Right cardiac atrium (tissue), 5 donors: ENCODE measurements around the gene RASGRP2. TPM values are rescaled to one million over a fixed set of nuclear protein-coding genes. Genes with fewer than 3 reads are reported as not detected.
A peak's percentile ranks its signal among the peaks of the same experiment; 100 is the strongest.

Source experiments
- ATAC-seq, 2 donors: fragments of 200-7000 bp; cut with Tn5 transposase; one replicate each; pipeline versions ENCODE4 v1.8.0 to v1.9.1; 2020; ENCODE audit warnings: moderate library complexity in 2 of 2, mild to moderate bottlenecking in 1 of 2
- DNase-seq, 3 donors: peaks; one replicate each; pipeline ENCODE4 v3.0.0-alpha.2; 2020
- H3K27ac ChIP-seq: one replicate; pipeline ENCODE4 v1.5.1; 2013; ENCODE audit warnings: mild to moderate bottlenecking, low read length, control low read depth, moderate library complexity
- H3K27me3 ChIP-seq: one replicate; pipeline ENCODE4 v1.6.1; 2013; ENCODE audit not compliant: control insufficient read depth, insufficient read depth
- H3K4me1 ChIP-seq: one replicate; pipeline ENCODE4 v1.6.1; 2013; ENCODE audit warnings: low read length; ENCODE audit not compliant: control insufficient read depth, insufficient read depth
- H3K4me3 ChIP-seq: one replicate; pipeline ENCODE4 v1.5.1; 2013; ENCODE audit warnings: low read length, control low read depth
- H3K9me3 ChIP-seq: one replicate; pipeline ENCODE4 v1.6.1; 2013; ENCODE audit warnings: low read length; ENCODE audit not compliant: control insufficient read depth
- WGBS: extraction: QIAGEN DNeasy Blood & Tissue Kit; methylation state at CpG from one replicate; pipeline ENCODE4 v1.1.7; 2013; 5-methylcytosine and 5-hydroxymethylcytosine counted together
- intact Hi-C, 4 donors: fragments of 100-400 bp; cut with DNase I; formaldehyde crosslinking; loops; one replicate each; pipeline versions ENCODE4 v1.11.0 to v1.14.0; 2022 to 2023
- polyA plus RNA-seq: library from polyadenylated mRNA; stranded (reverse); fragments of 200-250 nt; gene quantifications from one replicate; pipeline ENCODE4 v1.2.3, GENCODE V29; 2013
- total RNA-seq, 4 donors: library from RNA; stranded (reverse); fragmentation: NEBNext Ultra II Directional; extraction: Animal tissue kit (Norgen Biotek cat#: 25700); gene quantifications; one replicate each; pipeline ENCODE4 v1.2.1, GENCODE V29; 2021
- donor health status: healthy with polysubstance abuse.
- donor health status: DM: no; HTN: yes; CAD: no.
- donor health status: DM: no; HTN: no; CAD: no.
- donor health status: DM: no; HTN: yes; CAD: no; lungs with severe emphysema.
- donor health status: DM: yes; HTN: yes; CAD: no.

RASGRP2 gene
- total and polyA plus RNA-seq, 5 donors: 25.5 to 69.6 (median 35.2) TPM

DNA sequence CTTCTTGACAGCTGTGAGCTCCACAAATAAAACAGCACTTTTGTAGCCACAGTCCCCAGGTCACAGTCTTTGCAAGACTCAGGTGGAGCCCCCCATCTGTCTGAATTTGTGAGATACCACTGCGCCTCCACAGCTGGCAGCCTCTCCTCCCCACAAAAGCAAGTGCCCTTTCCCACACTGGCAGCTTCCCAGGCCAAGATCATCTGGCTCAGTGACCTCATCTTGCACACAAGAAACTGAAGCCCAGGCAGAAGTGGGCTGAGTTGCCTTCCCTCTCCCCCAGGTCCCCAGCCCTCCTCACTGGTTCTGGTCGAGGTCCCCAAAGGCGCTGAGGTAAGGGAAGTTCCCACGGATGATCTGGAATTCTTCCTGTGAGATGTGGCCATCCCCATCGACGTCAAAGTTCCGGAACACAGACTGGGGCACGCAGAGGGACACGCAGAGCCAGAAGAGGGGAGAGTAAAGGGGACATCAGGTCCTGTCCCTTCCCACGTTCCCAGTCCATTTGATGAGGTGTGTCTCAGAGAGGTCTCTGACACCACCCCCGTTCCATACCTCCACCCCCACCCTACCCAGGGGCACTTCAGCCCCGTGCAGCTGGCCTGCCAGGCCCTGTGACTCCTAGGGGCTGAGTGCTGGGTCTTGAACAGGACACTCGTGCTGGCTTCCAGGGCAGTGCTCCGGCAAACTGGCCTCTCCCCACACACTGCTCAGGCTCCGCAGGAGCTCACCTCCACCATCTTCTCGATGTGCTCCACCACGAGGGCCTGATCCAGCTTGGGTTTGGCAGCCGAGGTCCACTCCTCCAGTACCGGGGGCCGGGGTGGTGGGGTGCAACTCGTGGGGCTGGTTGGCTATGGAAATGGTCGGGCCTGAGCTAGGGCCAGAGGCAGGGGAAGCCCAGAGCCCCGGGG lies 8.9 kb downstream of the RASGRP2 start:
- ATAC-seq (peak in 1 of 2 donors; percentile 22), DNase-seq (peak in 2 of 3 donors; percentile 23 to 28)
- intact Hi-C loops: no loop called here
- no peak overlapping the region for H3K4me3 ChIP-seq
- WGBS: 77% methylated on average over 23 of the region's 23 CpGs
- no peaks in the 10 kb centered on the region for H3K4me1 ChIP-seq
- no peak overlapping the region for H3K27ac ChIP-seq
- no peaks in the 10 kb centered on the region for H3K27me3 ChIP-seq
- H3K9me3 ChIP-seq: no peaks in the 10 kb centered on the region

DNA sequence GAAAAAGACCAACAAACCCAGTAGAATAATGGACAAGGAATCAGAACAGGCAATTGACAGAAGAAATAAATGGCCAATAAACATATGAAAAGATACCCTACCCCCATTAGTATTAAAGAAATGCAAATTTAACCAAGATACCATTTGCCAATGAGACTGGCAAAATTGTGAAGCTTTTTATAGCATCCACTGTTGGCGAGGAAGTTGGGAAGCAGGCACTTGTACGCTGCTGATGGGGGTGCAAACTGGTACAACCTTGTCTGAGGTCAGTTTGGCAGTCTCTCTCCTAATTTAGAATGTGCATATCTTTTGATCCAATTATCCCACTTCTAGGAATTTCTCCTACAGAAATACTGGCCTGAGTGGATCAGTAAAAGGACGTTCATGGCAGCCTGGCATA lies 12.3 kb downstream of the RASGRP2 start:
- intact Hi-C loops: no loop called here
- ATAC-seq (no peak), DNase-seq (peak in 1 of 3 donors; percentile 4)
- WGBS: 80% methylated on average over 3 of the region's 3 CpGs
- H3K27me3 ChIP-seq: no peaks in the 10 kb centered on the region
- no peak overlapping the region for H3K4me3 ChIP-seq
- no peaks in the 10 kb centered on the region for H3K9me3 ChIP-seq
- H3K4me1 ChIP-seq: no peaks in the 10 kb centered on the region
- H3K27ac ChIP-seq: no peak overlapping the region

DNA sequence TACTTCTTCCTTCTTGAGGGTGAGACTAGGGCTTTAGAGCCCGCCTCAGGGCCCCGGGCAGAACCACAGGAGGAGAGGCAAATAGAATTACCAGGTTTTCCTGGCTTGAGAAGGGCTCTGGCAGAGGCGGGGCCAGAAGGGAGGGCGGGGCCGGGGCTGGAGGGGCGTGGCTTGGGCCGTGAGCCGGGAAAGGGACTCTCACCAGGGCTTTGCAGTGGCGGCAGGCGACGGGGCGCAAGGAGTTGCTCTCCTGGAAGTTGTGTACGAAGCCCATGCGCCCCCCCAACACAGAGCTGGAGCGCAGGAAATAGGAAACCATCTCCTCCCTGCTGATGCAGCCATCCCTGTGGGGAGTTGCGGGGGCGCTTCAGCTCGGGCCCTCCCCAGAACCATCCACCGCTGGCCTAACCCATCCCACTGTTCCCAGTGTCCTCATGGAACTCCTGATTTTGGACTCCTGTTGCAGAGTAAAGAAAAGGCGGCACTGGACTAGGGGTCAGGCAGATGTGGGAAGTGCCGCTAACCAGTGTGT lies 14.0 kb downstream of the RASGRP2 start:
- no peaks in the 10 kb centered on the region for H3K4me1 ChIP-seq
- peak; percentile 71 to 79 for ATAC-seq
- DNase-seq: peak in 2 of 3 donors; percentile 72 to 76
- 34% methylated on average over 21 of the region's 21 CpGs for WGBS
- H3K27ac ChIP-seq: no peak overlapping the region
- H3K9me3 ChIP-seq: no peaks in the 10 kb centered on the region
- no peak overlapping the region for H3K4me3 ChIP-seq
- intact Hi-C loops: no loop called here
- no peaks in the 10 kb centered on the region for H3K27me3 ChIP-seq

DNA sequence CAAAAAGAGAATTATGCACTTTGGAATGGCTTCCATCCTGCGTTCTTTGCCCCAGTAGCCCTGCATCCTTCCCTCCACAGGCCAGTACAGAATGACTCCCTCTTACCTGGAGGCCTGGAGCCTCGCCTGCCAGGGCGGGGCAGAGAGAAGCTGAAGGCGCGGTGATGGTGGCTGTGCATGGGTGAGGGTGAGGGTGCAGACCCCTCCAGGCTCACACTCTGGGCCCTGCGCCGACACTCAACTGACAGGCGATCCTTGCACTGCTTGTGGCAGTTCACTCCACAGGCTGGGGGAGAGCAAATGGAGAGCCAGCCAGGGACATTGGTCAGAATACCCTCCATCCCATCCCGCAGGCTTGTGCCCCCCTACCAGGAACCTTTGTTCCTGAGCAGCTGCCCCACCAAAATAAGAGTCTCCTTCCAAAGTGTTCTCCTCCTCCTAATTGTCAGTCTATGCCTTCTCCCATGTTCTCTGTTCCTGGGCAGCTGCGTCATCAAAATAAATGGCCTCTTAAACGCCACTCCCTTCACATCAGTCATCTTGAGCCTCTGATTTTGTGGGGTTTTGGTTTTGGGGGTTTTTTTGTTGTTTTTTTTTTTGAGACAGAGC lies 15.1 kb downstream of the RASGRP2 start:
- Histone ChIP-seq H3K4me1 (no peaks in the 10 kb centered on the region), H3K27me3 (no peaks in the 10 kb centered on the region), H3K4me3 (no peak overlapping the region), H3K27ac (no peak overlapping the region), H3K9me3 (no peaks in the 10 kb centered on the region)
- DNase-seq: peak in 2 of 3 donors; percentile 26 to 31
- WGBS: 96% methylated on average over 11 of the region's 11 CpGs
- intact Hi-C loops: no loop called here
- ATAC-seq: no peak

DNA sequence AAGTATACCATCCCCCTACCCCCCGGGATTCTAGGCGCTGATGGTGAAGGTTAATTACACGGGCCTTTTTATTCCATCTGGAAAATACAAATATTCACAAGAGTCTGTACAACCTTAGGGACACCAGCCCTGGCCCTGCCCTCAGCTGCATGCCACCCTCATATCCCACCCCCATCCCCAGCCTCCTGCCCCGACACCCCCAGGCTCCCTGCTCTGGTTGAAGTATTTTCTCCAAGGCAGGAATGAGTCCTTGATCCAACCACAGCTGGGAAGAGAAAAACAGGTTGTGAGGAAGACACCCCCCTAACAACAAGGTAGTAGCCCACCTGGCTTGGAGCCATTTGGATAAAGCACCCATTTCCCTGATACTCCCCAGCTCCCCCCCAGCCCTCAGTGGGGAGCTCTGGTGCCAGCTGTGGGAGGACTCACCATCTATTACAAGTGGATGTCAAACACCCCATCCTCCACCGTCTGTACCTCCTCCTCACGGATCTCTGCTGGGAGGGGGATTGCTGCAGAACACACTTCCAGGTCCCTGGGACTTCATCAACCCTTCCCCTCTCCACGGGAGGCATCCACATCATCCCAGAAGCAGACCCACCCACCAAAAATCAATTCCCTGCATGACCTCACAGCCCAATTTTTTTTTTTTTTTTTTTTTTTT lies 16.9 kb downstream of the RASGRP2 start:
- Histone ChIP-seq H3K27me3 (no peaks in the 10 kb centered on the region), H3K4me1 (no peaks in the 10 kb centered on the region), H3K27ac (no peak overlapping the region), H3K9me3 (no peaks in the 10 kb centered on the region), H3K4me3 (no peak overlapping the region)
- WGBS: 77% methylated on average over 7 of the region's 7 CpGs
- peak in 1 of 3 donors; percentile 4 for DNase-seq
- intact Hi-C loops: no loop called here
- ATAC-seq: no peak

DNA sequence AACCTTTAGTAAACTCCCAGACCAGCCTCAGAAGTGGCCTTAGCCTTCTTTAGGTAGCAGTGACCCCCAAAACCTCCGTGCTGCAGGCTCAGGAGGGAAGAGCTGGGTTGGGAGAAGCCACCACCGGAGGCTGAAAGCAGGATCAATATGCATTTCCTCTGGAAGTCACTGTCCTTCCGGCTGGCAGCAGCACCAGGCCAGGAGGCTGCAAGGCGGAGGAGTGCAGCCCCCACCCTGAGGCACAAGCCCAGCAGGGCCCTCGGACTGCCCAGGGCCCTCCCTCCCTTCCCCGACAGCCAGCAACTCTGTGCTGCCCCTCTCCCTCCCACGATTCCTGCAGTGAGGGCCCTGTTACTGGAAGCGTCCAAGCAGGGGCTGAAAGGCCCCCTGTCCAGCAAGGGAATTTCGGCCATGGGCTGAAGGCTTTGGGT lies 17.7 kb downstream of the RASGRP2 start:
- intact Hi-C loops: no loop called here
- WGBS: 44% methylated on average over 9 of the region's 9 CpGs
- Histone ChIP-seq H3K4me1 (no peaks in the 10 kb centered on the region), H3K4me3 (no peak overlapping the region), H3K27me3 (no peaks in the 10 kb centered on the region), H3K9me3 (no peaks in the 10 kb centered on the region), H3K27ac (no peak overlapping the region)
- ATAC-seq (no peak), DNase-seq (peak in 2 of 3 donors; percentile 30 to 36)

DNA sequence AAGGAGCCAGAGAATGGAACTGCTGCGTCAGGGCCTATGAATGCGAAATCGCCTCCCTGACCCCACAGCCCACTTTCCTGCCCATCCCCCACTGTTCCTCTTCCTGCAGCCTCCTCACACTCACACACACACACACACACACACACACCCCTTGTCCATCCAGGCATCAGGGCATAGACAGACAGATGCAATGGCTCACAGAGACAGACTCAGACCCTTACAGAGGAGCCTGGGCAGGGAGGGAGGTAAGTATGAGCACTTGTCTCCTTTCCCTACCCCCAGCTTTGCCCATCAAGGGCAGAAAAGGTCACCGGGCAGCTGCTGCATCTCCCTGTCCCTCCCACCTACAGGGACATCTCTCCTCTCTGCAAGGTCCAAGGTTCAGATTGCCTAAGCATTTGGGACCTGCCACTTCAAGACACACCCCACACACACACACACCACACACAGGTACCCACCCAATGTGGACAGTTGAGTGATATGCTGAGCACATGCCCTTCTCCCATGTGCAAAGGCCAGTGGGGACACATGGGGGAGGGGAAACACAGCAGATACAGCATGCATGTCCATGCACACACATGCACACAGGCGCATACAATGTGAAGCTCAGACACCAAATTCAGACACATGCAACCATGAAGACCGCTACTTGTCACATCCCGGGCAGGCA lies 18.9 kb downstream of the RASGRP2 start:
- ATAC-seq (no peak), DNase-seq (peak in 1 of 3 donors; percentile 14)
- 71% methylated on average over 7 of the region's 7 CpGs for WGBS
- H3K4me3 ChIP-seq: no peak overlapping the region
- no peaks in the 10 kb centered on the region for H3K9me3 ChIP-seq
- H3K4me1 ChIP-seq: no peaks in the 10 kb centered on the region
- no peak overlapping the region for H3K27ac ChIP-seq
- no peaks in the 10 kb centered on the region for H3K27me3 ChIP-seq
- intact Hi-C loops: loop anchor here in 1 of 4 donors (5.0 kb wide), 1 partner anchor 38 kb away; no protein-coding TSS in a partner anchor

DNA sequence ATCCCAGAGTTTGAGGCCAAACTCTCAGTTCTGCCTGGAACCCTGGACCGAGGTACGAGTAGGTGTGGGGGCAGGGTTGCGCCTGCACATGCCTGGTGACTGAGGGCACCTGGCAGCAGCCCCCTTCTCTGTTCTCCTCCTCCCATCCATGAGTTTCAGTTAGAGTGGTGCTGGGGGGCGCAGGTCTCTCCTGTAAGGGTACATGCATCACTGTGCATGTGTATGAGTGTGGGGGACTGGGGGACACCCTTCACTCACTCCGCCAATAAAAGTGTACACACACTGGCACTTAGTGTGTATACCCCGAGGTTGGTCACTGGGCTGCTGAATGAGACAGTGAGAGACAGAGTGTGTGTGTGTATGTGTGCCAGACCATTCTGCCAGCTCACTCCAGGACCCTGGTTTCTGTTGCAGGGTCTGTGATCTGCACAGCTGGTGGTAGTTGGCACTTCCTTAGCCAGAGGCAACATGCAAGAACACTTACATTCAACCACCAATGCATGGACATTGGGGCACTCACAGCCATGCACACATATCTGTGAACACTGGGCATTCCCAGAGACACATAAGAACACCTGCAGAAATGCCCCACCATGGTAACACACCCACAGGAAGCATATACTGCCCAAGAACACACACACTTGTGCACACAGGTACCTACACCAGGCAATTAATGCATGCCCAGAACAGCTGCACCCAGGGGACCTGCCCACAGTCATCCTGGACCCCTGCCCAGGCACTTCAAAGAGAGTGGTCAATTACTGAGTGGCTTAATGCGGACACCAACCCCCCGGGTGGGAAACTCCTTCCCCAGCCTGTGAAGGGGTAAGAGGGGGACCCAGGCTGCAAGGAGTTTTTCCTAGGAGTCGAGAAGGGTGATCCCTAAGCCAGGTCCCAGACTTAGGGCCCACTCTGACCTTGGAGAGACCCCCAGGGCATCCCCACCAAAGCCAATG lies 19.8 kb downstream of the RASGRP2 start:
- intact Hi-C loops: loop anchor here in 2 of 4 donors (2.0 to 5.0 kb wide), 2 partner anchors 35 to 37 kb away; no protein-coding TSS in a partner anchor
- no peaks in the 10 kb centered on the region for H3K27me3 ChIP-seq
- WGBS: 66% methylated on average over 9 of the region's 9 CpGs

DNA sequence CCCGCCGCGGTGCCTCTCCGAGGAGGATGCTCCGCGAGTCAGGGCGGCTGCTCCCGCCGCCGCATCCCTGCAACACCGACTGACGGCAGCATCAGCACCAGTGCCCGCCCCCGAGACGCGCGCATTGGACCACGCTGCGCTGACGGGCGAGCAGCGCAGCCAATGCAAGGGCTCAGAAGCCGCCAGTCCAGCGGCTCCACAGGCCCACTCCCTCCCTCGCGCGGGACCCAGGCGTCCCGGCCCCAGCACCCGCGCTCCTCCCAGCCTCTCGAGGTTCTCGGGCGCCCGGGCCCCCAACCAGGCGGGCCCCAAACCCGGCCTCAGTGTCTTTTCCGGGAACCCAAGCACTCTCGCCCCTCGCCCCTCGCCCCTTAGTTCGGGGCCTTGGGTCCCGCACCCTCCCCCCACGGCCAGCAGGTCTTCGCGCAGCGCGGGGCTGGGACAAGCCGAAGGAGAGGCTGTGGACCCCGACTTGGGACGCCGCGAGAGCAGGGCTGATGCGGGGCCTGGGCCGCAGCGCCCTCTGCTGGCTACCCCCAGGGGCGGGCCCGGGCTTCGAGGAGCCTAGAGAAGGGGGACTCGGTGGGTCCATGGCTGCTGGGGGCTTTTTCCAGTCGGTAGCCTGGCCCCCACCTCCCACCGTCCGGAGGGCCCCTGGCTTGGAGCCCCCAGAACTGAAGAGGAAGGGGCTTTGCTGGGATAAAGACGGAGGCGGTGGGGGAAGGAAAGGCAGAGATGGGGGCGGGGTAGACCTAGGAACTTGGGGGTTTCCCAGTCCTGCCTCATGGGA lies 20.6 kb downstream of the RASGRP2 start, which contains the start of gene NRXN2:
Gene NRXN2 (minus strand): TSS at position 81 of the 790 bp plus-strand sequence. CDS start 9,498 bp downstream, outside the sequence.
- no peaks in the 10 kb centered on the region for H3K9me3 ChIP-seq
- H3K4me1 ChIP-seq: no peaks in the 10 kb centered on the region
- DNase-seq (peak; percentile 86 to 95 (median 93)), ATAC-seq (peak; percentile 96 to 97)
- H3K4me3 ChIP-seq: peak within 1 kb of the TSS; percentile 66
- no peak within 1 kb of the TSS for H3K27ac ChIP-seq
- intact Hi-C loops: loop anchor here in 2 of 4 donors (2.0 to 5.0 kb wide), 2 partner anchors 35 to 36 kb away; no protein-coding TSS in a partner anchor
- H3K27me3 ChIP-seq: no peaks in the 10 kb centered on the region
- WGBS: 2% methylated on average over 66 of the region's 66 CpGs

More for the DNA sequence above, 19.8 kb downstream of the RASGRP2 start:
- ATAC-seq (no peak), DNase-seq (peak in 1 of 3 donors; percentile 26)
- no peak overlapping the region for H3K27ac ChIP-seq
- H3K9me3 ChIP-seq: no peaks in the 10 kb centered on the region
- H3K4me3 ChIP-seq: no peak overlapping the region
- no peaks in the 10 kb centered on the region for H3K4me1 ChIP-seq
